ENCODE results near the gene RBMS3.
"Not testable (repeated sequence)": the region's sequence is repeated elsewhere in the genome, so short reads cannot be mapped to it uniquely, and the experiment has no call there.

Gene RBMS3

DNA sequence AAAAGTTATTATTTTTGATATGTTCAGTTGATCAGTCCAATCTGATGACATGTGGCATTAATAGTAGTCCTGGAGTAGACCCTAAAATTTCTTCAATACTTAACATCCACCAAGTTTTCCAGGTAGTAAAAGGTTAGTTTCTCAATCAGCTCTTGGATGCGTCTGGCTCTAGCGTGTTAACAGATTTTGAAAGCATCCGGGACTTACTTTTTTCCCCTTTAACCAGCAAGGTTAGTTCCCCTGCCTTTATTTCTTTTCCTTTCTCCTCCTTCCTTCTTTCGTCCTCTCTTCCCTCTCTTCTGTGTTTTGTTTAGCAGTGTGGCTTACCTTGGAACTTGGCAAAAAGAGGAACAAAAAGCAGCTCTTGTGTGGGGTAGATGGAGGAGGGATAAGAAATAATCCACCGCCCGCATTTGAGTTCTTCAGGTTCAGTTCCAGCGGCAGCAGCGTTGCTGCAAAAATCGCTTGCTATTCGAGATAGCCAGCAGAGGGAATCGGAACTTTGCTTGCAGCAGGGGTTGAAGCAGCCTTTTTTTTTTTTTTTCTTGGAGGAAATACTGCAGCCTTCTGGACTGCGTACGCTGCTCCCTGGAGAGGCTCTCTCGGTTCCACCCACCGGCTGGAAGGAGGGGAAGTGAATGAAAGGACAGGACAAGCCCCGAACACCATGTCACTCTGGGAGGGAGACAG is at the start of gene RBMS3:
Gene RBMS3, plus strand, starts transcription at position 668 of the 690 bp plus-strand sequence.
- Mint-ChIP-seq H3K4me3 (peak within 1 kb of the TSS; percentile 80), H3K9me3 (peaks cover 3% of the 10 kb centered on the region), H3K36me3 (no peaks in the 10 kb centered on the region), H3K27ac (peak within 1 kb of the TSS; percentile 87), H3K4me1 (peaks cover 31% of the 10 kb centered on the region)
- ATAC-seq (peak; percentile 3), DNase-seq (ENCODE audit: low spot score in 2 of 2) (no peak)

DNA sequence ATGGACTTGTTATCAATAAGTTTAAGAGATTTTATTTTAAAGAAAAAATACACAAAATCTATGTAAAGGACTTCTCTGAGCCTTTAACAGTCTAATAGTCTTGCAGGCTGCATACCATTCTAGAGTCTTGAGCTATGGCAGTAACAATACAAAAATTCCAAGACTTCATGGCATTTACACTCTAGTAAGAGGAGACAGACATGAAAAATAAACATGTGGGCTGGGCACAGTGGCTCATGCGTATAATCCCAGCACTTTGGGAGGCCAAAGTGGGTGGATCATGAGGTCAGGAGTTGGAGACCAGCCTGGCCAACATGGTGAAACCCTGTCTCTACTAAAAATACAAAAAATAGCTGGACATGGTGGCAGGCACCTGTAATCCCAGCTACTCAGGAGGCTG is 47.7 kb upstream of the RBMS3 start:
- H3K4me1 Mint-ChIP-seq; H3K9me3 Mint-ChIP-seq; H3K36me3 Mint-ChIP-seq; DNase-seq (ENCODE audit: low spot score in 2 of 2); ATAC-seq; H3K4me3 Mint-ChIP-seq; H3K27ac Mint-ChIP-seq: not testable (repeated sequence)

DNA sequence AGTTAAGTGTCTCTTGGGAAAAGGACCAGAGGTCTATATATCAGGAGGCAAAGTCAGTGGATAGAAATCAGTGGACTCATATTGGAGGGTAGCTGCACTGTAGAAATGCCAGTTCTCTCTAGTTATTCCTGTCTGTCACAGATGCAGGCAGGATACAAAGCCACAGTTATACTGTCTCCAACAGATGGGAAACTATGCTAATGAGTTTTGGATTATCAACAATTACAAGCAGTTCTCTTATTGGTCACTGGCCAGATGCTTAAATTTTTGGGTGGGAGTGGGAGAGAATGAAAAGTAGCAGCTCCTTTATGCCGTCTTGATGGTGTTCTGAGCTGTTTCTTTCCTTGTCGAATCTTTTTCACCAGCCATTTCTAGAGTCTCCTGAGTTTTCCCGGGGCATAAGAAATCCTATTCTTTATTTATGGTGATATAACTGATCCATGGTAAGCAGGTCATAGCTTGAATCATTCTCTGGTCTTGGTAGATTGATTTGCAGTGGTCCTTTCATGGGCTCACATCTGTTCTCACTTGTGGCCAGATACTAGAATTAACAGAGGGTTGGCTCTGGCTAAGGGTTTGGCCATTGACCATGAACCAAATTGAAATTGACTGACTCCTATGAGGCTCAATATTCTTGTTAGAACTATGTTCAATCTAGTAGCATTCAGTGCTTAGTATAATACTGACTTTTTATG is 44.6 kb upstream of the RBMS3 start:
- DNase-seq (ENCODE audit: low spot score in 2 of 2) (no peak), ATAC-seq (no peak)
- H3K4me3 Mint-ChIP-seq: no peak overlapping the region
- H3K36me3 Mint-ChIP-seq: no peaks in the 10 kb centered on the region
- no peak overlapping the region for H3K27ac Mint-ChIP-seq
- no peaks in the 10 kb centered on the region for H3K4me1 Mint-ChIP-seq
- H3K9me3 Mint-ChIP-seq: no peaks in the 10 kb centered on the region

DNA sequence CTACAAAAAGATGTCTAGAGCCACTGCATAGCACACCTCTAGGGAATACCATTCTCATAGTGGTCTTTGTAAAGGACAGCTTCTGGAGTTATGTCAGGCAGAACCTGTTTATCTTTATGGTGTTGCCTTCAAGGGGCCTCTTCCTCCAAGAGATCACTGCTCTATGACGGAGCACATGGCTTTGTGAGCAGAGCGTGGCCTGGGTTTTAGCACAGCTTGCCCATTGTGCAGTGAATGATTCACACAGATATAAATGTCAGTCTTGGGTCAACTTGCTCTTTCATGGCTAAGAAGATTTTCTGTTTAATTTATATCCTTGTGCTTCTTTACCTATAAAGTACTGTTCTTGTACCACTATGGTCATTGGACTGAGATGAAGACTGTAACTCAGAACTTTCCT is 41.5 kb upstream of the RBMS3 start:
- ATAC-seq (no peak), DNase-seq (ENCODE audit: low spot score in 2 of 2) (no peak)
- H3K36me3 Mint-ChIP-seq: no peaks in the 10 kb centered on the region
- no peak overlapping the region for H3K4me3 Mint-ChIP-seq
- H3K9me3 Mint-ChIP-seq: no peaks in the 10 kb centered on the region
- no peak overlapping the region for H3K27ac Mint-ChIP-seq
- no peaks in the 10 kb centered on the region for H3K4me1 Mint-ChIP-seq

DNA sequence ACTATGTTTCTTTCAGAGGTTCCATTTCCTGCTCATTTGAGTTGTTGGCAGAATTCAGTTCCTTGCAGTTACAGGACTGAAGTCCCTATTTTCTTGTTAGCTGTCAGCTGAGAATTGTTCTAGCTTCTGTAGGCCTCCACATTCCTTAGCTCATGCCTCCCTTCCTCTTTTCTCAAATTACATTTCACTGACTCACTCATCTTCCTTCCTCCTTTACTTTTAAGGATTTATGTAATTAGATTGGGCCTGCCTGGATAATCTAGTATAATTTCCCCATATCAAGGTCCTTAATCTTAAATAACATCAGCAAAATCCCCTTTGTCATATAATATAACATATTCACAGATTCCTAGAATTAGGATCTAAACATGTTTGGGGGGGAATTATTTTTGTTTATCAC is 40.6 kb upstream of the RBMS3 start:
- Mint-ChIP-seq H3K4me1 (no peaks in the 10 kb centered on the region), H3K36me3 (no peaks in the 10 kb centered on the region), H3K4me3 (no peak overlapping the region), H3K9me3 (no peaks in the 10 kb centered on the region), H3K27ac (no peak overlapping the region)
- no peak for ATAC-seq
- DNase-seq (ENCODE audit: low spot score in 2 of 2): no peak

DNA sequence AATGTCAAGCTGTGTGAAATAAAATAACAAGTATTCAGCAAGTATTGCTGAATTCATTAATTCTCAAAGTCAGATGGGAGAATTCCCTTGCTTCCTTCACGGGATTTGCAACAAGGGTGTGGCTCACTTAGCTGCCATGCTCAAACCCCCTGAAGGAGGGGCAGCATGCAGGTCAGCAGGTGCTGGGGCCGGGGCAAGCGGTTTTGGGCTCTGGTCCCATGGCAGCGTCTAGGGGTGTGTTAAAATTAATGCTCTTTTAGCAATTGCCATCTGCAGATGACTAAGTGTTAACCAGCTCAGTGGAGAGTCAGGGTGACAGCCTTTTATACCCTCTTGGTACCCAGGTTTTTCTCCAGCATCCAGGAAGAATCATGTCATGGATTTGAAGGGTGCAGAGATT is 40.0 kb upstream of the RBMS3 start:
- Mint-ChIP-seq H3K9me3 (no peaks in the 10 kb centered on the region), H3K36me3 (no peaks in the 10 kb centered on the region), H3K4me1 (no peaks in the 10 kb centered on the region), H3K27ac (no peak overlapping the region), H3K4me3 (no peak overlapping the region)
- DNase-seq (ENCODE audit: low spot score in 2 of 2) (no peak), ATAC-seq (no peak)

DNA sequence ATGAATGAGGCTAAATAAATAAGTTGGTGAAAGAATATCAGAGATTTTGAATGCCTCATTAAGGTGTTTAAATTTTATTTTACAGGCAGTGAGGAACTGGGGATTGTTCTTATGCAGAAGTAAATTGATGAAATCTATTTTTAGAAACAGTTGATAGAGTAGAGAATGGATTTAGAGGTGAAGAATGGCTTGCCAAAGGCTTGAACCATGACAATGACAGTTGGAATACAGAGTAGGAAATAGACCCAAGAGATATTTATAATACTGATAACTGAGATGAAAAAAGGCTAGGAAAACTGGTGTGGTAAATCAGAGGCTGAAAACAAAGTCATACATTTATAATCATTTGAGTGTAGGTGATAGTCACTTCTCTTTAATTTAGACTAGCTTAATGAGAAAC is 39.0 kb upstream of the RBMS3 start:
- ATAC-seq: no peak
- no peak overlapping the region for H3K27ac Mint-ChIP-seq
- H3K9me3 Mint-ChIP-seq: no peaks in the 10 kb centered on the region

DNA sequence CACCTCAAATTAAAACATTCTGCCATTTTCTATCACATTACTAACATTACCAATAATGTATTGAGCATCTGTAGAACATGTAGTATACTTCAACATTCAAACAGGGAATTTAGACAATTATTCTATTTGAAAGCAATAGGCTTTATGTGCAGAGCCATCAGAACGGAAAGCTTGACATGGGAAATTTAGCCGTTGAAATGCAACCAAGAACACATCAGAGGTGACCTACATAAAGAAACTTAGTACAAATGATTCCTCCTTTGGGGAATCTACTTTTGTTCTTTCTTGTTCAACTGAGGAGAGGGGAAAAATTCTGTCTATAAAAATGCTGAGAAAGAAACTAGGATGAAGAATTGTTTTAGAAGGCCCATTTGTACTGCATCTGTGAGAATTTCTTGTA is 38.6 kb upstream of the RBMS3 start:
- no peak for DNase-seq (ENCODE audit: low spot score in 2 of 2)
- Mint-ChIP-seq H3K36me3 (no peaks in the 10 kb centered on the region), H3K9me3 (no peaks in the 10 kb centered on the region), H3K27ac (no peak overlapping the region), H3K4me3 (no peak overlapping the region), H3K4me1 (peaks cover 3% of the 10 kb centered on the region)
- no peak for ATAC-seq

More for the DNA sequence above, 39.0 kb upstream of the RBMS3 start:
- no peaks in the 10 kb centered on the region for H3K36me3 Mint-ChIP-seq
- H3K4me3 Mint-ChIP-seq: no peak overlapping the region
- DNase-seq (ENCODE audit: low spot score in 2 of 2): no peak
- H3K4me1 Mint-ChIP-seq: no peaks in the 10 kb centered on the region

DNA sequence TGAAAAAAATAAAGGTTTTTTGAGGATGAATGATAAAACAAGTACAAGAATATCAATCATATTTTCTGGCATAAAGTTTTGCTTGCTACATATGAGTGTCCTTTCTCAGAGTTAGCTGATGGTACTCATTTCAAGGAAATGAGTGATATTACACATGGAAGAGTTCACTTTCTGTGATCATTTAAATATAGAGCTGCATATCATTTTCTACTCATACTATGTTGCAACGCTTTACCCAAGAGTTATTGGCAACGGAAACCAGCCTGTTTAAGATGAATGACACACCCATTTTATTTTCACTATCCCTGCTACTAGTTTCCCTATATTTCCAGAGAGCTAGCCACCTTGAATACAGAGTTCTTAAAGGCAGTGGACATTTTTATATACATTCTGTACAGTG is 35.4 kb upstream of the RBMS3 start:
- peaks cover 3% of the 10 kb centered on the region for H3K9me3 Mint-ChIP-seq
- peaks cover 7% of the 10 kb centered on the region for H3K4me1 Mint-ChIP-seq
- no peak overlapping the region for H3K27ac Mint-ChIP-seq
- no peaks in the 10 kb centered on the region for H3K36me3 Mint-ChIP-seq
- no peak overlapping the region for H3K4me3 Mint-ChIP-seq
- no peak for DNase-seq (ENCODE audit: low spot score in 2 of 2)
- ATAC-seq: peak; percentile 88

DNA sequence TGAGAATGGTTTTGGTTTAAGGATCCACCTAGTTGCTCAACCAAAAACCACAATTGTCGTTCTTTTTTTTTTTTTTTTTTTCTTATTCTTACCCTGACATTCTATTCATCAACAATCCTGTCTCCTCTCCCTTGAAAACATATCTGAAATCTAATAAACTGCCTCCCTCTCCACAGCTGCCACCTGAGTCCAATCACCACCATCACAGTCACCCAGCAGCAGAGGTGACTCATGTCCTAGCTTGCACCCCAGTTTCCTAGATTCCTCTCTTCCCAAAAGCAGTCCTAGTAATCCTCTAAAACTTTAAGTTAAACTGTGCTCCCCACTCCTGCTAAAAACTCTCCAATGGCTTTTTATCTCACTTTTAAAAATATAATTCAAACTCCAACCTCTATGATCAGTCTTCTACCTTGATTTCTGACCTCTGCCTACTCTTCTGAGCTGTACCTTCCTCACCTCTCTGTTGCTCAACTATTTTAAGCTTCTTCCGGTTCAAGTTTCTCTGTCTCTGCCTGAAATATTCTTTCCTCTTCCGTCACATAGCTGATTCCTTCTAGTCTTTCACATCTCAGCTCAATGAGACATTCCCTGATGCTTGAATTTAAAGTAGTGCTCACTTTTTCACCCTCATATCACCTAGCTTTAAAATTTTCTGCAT is 33.7 kb upstream of the RBMS3 start:
- Mint-ChIP-seq H3K4me1 (peaks cover 7% of the 10 kb centered on the region), H3K27ac (no peak overlapping the region), H3K4me3 (no peak overlapping the region), H3K36me3 (no peaks in the 10 kb centered on the region), H3K9me3 (peaks cover 3% of the 10 kb centered on the region)
- no peak for DNase-seq (ENCODE audit: low spot score in 2 of 2)
- ATAC-seq: no peak

DNA sequence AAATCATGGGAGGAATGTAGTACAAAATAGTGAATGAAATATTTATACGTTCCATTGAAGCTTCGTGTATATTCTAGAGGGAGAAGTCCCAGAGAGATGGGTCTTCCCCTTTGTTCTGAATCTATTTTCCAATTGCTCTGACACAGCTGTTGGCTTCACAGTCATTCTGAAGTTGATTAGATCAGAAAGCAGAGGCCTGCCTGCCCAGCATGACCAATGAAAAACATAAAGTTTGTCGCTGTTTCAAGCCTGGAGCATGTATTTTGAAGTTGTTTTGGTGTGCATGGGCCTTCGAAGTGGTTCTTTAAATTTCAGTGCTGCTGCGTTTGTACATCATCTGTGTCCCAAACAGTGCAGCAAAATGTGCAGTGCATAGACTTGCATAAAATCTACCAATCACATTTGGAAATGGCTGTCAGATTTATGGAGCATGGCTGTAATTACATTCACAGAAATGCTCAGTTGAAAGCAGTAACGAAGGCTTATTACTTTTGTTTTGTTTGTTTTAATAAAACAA is 31.0 kb upstream of the RBMS3 start:
- Mint-ChIP-seq H3K27ac (no peak overlapping the region), H3K9me3 (peaks cover 3% of the 10 kb centered on the region), H3K4me3 (no peak overlapping the region), H3K4me1 (peaks cover 7% of the 10 kb centered on the region), H3K36me3 (no peaks in the 10 kb centered on the region)
- ATAC-seq: no peak
- no peak for DNase-seq (ENCODE audit: low spot score in 2 of 2)

DNA sequence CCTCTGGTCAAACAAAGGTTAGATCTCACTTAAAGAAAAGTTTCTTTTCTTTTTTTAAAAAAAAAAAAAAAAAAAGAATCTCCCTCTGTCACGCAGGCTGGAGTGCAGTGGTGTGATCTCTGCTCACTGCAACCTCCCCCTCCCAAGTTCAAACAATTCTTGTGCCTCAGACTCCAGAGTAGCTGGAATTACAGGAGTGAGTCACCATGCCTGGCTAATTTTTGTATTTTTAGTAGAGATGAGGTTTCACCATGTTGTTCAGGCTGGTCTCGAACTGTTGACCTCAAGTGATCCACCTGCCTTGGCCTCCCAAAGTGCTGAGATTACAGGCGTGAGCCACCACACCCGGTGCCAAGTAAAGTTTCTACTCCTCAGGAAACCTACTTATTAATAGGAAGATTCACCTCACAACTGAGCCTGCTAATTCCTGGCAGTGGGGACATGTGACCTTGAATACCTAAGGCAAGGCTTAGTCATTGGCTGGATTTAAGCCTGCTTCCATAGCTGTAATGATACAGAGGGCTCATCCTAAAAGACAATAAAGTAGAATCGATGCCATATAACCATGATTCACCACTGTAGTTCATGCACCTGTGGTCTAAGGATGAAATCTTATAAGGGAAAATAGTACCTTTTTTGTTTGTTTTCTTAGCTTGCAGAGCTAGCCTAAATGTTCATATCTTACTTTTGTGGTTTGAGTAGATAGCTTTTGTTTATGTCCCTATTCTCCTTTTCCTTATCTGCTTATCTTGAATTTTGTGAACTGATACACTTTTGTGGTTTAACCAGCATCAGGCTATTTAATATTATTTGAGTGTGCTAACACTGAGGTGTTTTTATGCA is 24.8 kb upstream of the RBMS3 start:
- Mint-ChIP-seq H3K4me3 (no peak overlapping the region), H3K27ac (no peak overlapping the region), H3K36me3 (no peaks in the 10 kb centered on the region), H3K9me3 (peaks cover 3% of the 10 kb centered on the region), H3K4me1 (no peaks in the 10 kb centered on the region)
- DNase-seq (ENCODE audit: low spot score in 2 of 2): no peak
- ATAC-seq: peak; percentile 63

DNA sequence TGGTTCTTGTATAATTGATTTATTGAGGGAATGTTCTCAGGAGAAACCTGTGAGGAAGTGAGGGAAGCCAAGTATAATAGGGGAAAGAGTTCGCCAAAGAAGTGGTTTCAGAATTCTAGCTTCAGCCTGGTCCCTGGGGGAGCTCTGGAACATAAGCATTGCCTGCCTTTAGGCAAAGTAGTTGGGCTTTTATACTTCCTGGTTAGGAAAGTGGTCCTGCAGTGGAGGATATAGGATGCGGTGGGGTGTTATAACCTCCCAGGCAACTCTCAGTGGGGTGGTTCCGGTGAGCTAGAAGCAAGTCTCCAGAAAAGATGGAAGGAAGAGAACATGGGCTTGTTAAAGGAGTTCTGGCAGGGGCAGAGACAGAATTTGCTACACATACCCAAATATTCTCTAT is 22.7 kb upstream of the RBMS3 start:
- DNase-seq (ENCODE audit: low spot score in 2 of 2) (no peak), ATAC-seq (no peak)
- Mint-ChIP-seq H3K27ac (no peak overlapping the region), H3K4me3 (no peak overlapping the region), H3K9me3 (peaks cover 3% of the 10 kb centered on the region), H3K36me3 (no peaks in the 10 kb centered on the region), H3K4me1 (no peaks in the 10 kb centered on the region)

DNA sequence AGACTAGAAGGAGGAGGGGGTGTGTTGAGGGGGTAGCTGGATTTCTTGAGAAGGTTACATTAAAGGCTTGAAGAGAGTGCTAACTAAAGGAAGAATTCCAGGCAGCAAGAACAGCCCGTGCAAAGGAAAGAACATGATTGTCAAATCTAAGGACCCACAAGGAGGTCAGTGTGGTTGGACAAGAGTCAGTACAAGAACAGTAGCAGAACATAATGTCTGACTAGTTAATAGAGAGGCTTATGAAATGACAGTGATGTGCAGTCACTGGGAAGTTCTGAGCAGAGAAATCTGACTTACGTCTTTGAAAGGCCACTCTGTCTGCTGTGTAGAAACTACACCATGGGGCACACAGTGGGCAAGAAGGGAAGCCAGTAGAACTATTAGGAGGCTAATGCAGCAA is 19.8 kb upstream of the RBMS3 start:
- H3K27ac Mint-ChIP-seq: peak overlapping the region; percentile 9
- no peaks in the 10 kb centered on the region for H3K4me1 Mint-ChIP-seq
- peaks cover 3% of the 10 kb centered on the region for H3K9me3 Mint-ChIP-seq
- H3K36me3 Mint-ChIP-seq: no peaks in the 10 kb centered on the region
- H3K4me3 Mint-ChIP-seq: no peak overlapping the region
- DNase-seq (ENCODE audit: low spot score in 2 of 2) (no peak), ATAC-seq (peak; percentile 68)

DNA sequence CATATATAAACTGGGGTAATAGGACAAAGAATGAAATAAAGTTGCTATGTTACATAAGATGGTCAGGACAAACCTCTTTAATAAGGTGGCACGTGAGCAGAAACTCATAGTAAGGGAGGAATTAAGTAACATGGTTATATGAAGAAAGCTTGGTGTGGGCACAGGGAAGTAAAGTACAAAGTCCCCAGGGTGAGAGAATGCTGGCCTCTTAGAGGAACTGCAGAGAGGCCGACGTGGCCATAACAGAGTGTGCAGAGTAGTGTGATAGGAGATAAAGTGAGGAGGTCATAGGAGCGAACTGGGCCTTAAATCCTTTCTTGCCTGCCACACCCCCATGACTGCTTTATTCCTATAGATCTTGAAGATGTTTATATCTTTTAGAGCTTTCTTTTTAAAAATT is 17.4 kb upstream of the RBMS3 start:
- no peak overlapping the region for H3K4me3 Mint-ChIP-seq
- DNase-seq (ENCODE audit: low spot score in 2 of 2) (no peak), ATAC-seq (no peak)
- no peaks in the 10 kb centered on the region for H3K36me3 Mint-ChIP-seq
- H3K27ac Mint-ChIP-seq: no peak overlapping the region
- H3K9me3 Mint-ChIP-seq: no peaks in the 10 kb centered on the region
- H3K4me1 Mint-ChIP-seq: no peaks in the 10 kb centered on the region
